RKO (cell line): ENCODE results near the gene TBC1D10B.
"Not testable (repeated sequence)": the region's sequence is repeated elsewhere in the genome, so short reads cannot be mapped to it uniquely, and the experiment has no call there.

Experiments
- DNase-seq: peaks from one replicate; pipeline ENCODE4 v3.0.0-alpha.2; 2016; ENCODE audit warnings: low spot score

The TBC1D10B gene

GRCh38 chr16:30397056-30397455 lies 26.8 kb upstream of the TBC1D10B start:
- DNase-seq, result no peak

DNA sequence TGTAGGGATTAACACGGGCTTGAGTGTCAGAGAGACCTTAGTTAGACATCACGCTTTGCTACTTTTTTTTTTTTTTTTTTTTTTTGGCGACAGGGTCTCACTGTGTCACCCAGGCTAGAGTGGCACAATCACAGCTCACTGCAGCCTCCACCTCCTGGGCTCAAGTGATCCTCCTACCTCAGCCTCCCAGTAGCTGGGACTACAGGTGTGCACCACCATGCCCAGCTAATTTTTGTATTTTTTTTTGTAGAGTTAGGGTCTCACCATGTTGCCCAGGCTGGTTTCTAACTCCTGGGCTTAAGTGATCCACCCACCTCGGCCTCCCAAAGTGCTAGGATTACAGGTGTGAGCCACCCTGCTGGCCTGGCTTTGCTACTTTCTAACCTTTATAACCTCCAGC lies 26.3 kb upstream of the TBC1D10B start:
- not testable (repeated sequence) for DNase-seq

DNA sequence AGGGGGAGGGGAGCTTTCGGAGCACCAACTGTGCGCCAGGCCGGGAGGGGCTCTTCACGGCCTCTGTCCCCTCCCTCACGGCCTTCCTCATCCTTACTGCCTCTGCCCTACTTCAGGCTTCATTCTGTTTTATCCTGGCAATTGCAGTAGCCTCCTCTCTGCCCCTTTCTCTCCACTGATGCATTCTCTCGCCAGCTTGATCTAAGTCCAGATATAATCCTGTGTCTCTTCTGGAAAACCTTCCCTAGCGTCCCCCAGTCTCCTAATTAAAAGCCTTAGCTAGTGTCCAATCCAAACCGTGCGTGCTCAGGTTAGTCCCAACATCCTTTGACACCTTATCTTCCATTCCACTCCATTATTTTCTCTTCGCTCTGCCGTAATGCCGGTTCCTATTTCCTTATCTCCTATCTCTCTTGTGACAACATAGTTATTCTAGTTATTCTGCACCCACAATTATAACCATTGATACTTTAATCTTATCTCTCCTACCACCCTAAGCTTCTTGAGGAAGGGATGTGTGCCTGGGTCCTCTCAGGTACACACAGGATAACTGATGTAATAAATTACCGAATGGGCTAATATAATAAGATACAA lies 25.8 kb upstream of the TBC1D10B start:
- peak; percentile 59 for DNase-seq

GRCh38 chr16:30395155-30395991 lies 25.1 kb upstream of the TBC1D10B start, which contains the start of gene ZNF48:
TSS of gene ZNF48 (plus strand) at chr16:30395420. CDS start at chr16:30395795, 375 bp downstream.
- peak; percentile 89 for DNase-seq

DNA sequence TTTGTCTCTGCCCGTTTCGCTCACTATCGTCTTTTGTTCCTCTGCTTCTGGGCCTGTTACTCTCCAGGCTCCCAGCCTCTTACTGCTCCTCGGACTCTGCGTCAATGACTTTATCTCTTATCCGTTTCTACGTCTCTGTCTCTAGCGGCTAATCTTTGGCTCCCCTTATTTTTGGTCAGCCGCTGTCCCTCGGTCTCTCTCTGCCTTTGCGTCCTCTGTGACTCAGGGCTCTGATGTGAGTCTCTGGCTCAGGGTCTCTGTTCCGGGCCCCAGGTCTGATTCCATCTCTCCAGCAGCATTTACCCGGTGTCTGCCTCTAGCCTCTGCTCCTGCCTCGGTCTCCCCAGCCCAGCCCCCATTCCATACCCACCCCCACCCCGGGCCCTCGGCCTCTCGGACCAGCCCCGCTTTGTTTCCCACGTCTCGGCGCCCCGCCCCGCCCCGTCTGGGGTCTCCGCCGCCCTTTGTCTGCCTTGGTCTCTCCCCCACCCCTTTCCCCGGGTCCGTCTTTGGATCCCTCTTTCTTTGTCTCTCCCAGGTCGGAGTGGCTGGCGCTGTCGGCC lies 24.4 kb upstream of the TBC1D10B start:
- DNase-seq, result peak; percentile 65

DNA sequence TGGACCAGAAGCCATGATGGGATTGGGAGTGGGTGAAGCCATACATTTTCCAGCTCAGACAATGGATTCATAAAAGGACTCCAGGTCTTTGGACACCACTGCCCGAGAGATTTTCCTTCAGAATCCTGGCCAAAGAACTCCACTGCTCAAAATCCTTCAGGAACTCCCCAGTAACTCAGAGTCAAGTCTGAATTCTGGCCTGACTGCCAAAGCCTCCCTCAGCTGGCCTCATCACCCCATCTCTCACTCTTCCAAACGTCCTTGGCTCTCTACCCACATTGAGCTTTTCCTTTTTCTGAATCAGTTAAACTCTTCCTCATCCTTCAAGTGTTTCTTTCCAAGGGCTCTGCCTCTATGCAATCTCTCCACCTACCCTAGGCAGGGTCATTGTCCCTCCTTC lies 13.2 kb upstream of the TBC1D10B start:
- no peak for DNase-seq

DNA sequence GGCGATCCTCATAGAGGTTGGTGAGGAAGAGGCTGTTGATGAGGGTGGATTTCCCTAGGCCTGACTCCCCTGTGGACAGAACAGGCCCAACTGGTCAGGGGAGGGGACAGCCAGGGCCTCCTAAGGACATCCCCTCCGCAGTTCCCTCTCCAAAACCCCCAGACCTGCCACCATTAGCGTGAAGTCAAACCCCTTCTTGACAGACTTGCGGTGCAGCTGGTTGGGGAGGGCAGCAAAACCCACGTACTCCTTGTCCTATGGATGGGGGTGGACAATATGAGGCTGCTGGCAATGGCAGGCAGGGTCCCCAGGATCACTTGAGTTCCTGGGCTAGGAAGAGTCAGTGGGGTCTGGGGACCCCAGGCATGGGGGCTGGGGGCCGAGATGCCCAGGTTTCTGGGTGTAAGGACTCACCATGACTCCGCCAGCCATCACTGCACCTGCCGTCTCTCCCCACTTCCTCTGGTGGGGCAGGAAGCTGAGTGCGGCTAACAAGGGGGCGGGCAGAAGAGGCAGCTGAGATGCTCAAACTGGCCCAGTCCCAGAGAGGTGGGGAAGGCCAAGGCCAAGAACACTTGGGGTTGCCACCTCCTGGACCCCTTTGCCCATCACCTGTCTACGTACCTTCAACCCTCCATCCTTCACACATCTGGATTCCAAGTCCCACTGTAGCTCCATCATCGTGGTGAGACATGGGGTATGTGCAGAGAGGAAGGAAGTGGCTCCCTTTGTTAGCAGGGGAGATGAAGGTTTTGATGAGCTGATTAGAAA lies 12.0 kb upstream of the TBC1D10B start, which contains the start of gene SEPTIN1:
TSS of gene SEPTIN1 (minus strand) at position 451 of the 771 bp plus-strand sequence. CDS start at position 432, 19 bp downstream.
- no peak for DNase-seq

DNA sequence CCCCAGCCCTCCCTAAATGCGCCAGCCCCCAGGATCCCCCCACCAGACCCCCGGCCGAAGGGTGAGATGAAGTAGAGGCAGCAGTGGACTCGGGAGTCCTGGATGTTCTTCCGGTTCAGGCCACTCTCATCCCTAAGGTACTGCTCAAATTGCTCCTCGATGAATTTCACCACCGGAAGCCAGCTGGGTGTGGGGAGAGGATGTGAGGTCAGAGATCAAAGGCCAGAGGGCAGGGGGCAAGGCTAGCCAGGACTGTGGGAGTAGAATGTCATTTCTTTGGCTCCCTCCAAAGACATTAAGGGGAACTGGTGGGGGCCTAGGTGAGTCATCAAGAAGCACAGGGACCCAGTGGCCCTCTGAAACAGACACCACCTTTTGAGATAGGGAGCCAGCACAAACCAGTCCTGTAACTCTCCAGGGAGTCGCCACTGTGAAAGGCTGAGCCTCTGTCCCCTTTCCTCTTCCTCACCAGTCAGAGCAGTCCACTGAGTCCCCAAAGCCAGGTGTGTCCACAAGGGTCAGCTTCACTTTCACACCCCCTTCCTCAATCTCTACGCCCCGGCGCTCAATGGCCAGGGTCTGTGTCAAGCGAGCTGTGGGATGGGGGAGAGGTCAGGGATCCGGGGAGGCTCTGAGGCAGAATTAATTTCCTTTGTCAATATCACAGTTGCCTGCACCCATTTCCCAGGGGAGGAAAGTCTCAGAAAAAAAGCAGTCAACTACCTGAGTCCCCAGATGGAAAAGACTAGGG lies 11.2 kb upstream of the TBC1D10B start:
- no peak for DNase-seq

DNA sequence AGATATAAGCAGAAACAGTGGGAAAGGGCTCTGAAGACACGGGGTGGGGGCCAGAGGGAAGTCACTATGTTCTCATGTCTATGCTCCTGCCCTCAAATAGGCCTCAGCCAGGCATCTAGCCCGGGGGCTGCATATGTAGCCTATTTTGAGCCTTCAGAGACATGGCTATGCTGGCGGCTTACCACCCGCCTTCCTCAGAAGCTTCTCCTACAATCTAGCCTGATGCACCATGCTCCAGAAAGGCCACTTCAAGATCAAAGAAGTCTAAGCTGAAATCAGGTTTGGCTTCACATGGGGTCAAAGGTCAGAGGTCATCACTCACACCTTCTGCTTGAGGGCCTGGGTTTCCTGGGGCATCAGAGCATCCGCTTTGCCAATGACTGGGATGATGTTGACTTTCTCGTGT lies 10.5 kb upstream of the TBC1D10B start:
- DNase-seq, result no peak

GRCh38 chr16:30380072-30380802 lies 9.9 kb upstream of the TBC1D10B start:
- DNase-seq, result no peak

DNA sequence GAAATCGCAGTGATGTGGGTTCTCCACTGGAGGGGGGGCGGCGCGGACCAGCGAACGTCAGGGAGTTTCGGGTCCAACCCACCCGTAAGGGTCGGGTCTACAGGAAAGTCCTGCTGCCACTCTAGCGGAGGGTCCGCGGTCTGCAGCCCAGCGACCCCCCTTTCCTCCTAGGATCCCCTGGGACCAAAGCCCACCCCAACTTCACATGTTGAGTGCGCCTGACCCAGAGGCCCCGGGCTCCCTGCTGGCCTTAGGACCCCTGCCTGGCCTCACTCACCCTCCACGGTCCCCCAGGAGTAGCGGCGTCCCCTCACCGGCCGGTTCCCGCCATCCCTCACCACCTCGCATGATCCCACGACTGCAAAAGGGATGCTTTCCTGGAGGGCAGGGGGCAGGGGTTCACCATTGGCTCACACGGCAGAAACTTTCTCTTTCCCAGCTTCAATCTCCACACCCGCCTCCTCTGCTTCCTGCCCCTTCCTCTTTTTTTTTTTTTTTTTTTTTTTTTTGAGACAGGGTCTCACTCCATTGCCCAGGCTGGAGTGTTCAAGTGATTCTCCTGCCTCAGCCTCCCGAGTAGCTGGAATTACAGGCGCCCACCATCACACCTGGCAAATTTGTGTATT lies 9.0 kb upstream of the TBC1D10B start:
- DNase-seq, result no peak

DNA sequence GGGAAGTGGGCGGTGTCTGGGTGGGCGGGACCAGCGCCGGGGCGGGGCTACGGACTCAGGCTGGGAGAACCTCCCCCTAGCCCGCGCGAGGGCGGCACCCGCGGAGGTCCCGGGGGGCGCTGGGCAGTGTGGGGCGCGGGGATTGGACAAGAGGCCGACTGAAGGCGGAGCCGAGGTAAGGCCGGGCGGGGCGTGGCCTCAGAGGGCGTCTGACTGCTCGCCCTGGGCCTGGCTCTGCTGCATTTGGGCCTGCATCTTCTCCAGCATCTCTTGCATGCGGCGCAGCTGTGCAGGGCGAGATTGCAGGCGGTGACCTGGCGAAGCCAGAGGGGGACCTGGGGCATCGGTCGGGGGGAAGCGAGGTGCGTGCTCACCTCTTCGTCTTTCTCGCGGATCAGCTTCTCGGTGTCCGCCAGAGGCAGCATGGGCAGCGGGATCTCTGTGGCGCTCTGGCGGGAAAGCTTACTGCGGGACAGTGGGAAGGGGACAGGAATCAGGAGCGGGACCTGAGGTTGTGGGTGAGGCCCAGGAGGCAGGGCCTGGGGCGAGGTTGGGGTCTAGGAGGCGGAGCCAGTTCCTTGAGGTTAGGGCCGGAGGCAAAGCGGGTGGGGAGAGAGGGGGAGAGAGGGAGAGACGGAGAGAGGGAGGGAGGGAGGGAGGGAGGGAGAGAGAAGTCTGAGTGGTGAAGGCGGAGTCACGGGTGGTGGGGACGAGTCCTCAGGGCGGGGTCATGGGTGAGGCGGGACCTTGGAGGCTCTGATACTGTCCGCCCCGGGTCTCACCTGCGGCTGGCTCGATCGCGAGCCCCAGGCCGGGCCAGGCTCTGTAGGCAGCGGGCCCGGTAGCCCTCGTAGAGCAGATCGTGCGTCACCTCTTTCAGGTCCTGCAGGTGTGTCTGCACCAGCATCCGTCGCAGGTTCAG lies 8.2 kb upstream of the TBC1D10B start:
- peak; percentile 95 for DNase-seq

DNA sequence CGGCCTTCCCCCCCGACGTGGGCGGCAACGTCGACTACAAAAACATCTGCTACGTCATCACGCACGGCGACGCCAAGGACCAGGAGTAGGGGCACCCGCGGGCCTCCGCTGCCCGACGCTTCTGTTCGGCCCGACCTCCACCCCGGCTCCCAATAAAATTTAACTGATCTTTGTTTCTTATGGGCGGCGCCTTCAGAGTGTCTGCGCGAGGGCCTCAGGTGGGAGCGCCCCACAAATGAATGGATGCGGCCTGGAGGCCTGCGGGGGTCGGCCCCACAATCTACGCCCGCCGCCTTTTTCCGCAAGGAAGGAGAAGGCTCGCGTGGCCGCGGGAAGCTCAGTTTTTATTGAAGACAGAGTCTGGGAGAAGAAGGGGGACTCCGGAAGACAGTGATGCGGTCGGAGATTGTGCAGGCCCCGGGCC lies 7.5 kb upstream of the TBC1D10B start:
- peak; percentile 92 for DNase-seq

DNA sequence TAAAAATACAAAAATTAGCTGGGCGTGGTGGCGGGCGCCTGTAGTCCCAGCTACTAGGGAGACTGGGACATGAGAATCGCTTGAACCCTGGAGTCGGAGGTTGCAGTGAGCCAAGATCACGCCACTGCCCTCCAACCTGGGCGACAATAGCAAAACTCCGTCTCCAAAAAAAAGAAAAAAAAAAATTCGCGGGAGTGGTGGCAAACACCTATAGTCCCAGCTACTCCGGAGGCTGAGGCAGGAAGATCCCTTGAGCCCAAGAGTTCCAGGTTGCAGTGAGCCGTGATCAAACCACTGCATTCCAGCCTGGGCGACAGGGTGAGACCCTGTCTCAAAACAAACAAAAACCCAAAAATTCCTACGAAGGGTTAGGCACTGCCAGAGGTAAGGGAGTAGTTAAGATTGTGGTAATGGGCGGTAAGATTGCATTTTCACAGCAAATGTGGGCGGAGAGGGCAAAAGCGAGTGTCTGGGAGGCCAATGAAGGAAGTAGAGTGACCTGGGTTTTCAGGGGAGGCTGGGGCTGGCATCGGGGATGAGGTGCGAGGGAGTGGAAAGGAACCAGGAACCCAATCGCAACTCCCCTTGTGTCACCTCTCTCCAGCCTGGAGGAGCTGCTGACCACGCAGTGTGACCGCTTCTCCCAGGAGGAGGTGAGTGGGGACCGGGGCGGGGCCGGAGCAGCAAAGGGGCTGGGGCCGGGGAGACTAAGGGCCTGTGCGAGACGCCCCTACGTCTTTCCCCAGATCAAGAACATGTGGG lies 6.9 kb upstream of the TBC1D10B start:
- DNase-seq, result no peak

DNA sequence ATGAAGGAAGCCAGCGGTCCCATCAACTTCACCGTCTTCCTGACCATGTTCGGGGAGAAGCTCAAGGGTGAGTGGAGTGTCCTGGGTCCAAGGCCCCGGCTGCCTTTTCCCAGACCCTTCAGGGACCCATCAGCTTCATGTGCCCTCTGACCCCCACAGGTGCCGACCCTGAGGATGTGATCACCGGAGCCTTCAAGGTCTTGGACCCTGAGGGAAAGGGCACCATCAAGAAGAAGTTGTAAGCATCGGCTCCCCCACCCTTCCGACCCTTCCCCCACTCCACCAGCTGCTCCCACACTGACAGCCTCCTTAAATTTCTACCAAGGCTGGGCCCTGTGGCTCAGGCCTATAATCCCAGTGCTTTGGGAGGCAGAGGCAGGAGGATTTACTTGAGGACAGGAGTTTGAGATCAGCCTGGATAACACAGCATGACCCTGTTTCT lies 6.2 kb upstream of the TBC1D10B start:
- no peak for DNase-seq

- no peak for DNase-seq
Measured at GRCh38 chr16:30375864-30376263, 5.6 kb upstream of the TBC1D10B start.

DNA sequence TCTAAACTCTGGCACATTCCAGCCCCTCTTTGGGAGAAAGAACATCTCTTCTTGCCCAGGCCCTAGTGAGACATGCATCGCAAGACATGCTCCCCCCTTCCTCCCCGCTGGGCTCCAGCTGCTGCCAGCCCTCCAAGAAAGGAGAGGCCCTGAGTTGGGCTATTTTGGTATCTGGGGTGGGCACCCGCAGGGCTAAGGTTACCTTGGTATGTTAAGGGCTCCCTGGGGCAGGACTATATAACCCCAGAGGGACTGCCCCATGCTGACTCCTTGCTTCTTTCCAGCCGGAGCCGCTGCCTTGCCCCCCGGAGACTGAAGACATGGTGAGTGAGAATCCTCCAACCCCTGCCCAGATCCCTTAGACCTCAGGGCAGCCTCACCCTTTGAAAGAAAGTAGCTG lies 4.2 kb upstream of the TBC1D10B start, which contains the start of gene MYL11:
TSS of gene MYL11 (plus strand) at position 265 of the 400 bp plus-strand sequence. CDS start at position 321, 56 bp downstream.
- no peak for DNase-seq

DNA sequence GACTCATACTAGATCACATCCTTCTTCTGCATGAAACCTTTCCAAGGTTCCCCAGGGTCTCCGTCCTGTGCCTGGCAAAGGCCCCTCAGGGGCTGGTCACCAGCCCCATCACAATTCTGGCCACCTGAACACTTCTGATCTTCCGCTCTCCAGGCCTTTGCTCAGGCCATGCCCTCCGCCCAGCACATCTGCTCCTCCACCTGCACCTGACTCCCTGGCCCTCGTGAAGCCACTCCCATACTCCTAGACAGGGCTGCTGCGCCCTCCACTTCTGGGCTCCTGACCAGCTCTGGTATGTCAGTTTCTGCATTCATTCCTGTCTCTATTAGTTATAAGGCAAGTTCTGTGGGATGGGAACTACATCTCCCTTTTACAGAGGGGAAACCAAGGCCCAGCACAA lies 2.4 kb upstream of the TBC1D10B start:
- no peak for DNase-seq
